ENCODE measurements around the gene FSHB.
"Not testable (repeated sequence)": the region's sequence is repeated elsewhere in the genome, so short reads cannot be mapped to it uniquely, and the experiment has no call there.

FSHB gene

DNA sequence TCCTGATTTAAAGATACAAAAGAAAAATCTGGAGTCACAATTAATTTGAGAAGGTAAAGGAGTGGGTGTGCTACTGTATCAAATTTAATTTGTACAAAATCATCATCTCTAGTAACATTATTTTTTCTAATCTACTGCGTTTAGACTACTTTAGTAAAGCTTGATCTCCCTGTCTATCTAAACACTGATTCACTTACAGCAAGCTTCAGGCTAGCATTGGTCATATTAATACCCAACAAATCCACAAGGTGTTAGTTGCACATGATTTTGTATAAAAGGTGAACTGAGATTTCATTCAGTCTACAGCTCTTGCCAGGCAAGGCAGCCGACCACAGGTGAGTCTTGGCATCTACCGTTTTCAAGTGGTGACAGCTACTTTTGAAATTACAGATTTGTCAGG lies at the start of gene FSHB:
Gene FSHB, plus strand, starts transcription at position 301 of the 400 bp plus-strand sequence. CDS start 889 bp downstream, outside the sequence.
- DNase-seq: no peak

DNA sequence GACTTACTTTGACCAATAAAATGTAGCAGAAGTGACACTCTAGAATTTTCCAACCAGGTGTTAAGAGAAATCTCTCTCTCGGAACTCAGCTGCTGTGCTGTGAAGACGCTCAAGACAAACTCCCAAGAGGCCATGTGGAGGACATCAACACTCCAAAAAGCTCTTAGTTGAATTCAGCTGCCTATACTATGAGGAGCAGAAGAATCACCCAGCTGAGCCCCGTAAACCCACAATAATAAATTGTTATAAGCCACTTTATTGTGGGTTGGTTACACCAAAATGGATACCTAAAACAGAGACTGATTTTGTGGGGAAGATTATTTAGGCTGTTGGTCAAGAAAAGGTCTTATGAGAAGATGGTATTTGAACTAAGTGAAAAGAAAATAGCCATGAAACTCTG lies 44.1 kb upstream of the FSHB start:
- no peak for DNase-seq

- no peak for DNase-seq
These were observed 38.2 kb upstream of the FSHB start for GRCh38 chr11:30192620-30193019.

- no peak for DNase-seq
These were observed 34.2 kb upstream of the FSHB start for GRCh38 chr11:30196400-30197206.

- DNase-seq: no peak
These were observed 32.9 kb upstream of the FSHB start for GRCh38 chr11:30197869-30198268.

DNA sequence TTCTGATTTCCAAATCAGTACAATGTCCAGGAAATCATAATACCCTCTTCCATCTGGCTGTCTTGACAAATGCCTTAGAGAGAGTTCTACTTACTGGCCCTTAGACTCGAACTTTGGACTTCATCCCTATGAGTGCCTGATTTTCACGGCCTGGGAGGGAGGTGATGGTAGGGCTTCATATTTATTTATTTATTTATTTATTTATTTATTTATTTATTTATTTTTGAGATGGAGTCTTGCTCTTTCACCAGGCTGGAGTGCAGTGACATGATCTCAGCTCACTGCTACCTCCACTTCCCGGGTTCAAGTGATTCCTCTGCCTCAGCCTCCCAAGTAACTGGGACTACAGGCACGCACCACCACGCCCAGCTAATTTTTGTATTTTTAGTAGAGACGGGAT lies 27.8 kb upstream of the FSHB start:
- not testable (repeated sequence) for DNase-seq

- no peak for DNase-seq
These were observed 27.0 kb upstream of the FSHB start for GRCh38 chr11:30203850-30204249.

- no peak for DNase-seq
These were observed 24.4 kb upstream of the FSHB start for GRCh38 chr11:30206249-30206996.

DNA sequence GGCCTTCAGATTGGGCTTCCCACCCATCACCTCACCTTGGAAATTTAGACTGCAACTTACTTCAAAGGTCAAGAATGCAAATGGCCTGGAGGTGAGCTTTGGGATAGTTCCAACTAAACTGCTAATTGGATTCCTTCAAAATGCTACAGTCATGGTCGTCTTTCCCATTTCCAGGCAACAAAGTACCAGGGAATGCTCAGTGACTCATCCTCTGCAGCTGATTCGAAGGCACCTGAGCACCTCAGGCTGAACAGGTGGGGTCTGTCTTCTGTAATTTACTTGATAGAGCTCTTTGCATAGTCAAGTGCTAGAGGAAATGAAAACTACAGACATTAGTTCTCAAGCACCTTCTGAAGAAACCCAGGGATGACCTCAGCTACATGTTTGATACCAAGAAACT lies 20.5 kb upstream of the FSHB start:
- no peak for DNase-seq

DNA sequence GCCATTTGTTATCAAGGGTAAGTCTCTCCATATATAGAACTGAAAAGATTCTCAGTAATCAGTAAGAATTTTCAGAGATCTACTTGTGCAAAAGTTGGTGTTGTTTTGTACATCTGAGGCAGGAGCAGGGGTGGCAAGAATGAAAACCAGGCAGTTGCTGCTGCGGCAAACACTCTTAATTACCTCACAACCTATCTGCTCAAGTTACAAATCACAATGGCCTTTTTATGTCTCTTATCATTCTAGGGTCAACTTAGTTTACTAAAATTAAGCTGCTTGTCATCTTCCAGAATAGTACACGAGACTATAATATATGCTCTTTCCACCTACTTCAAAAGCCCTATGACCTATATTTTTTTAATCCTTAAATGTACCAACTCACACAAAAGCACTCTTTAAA lies 14.3 kb upstream of the FSHB start:
- no peak for DNase-seq

GRCh38 chr11:30218278-30218677 lies 12.5 kb upstream of the FSHB start:
- no peak for DNase-seq

- no peak for DNase-seq
These were observed 5.2 kb upstream of the FSHB start for GRCh38 chr11:30225642-30226041.

GRCh38 chr11:30228323-30228884 lies 2.4 kb upstream of the FSHB start:
- no peak for DNase-seq

GRCh38 chr11:30239025-30239424 lies 8.2 kb downstream of the FSHB start:
- DNase-seq: no peak

- no peak for DNase-seq
These were observed 13.5 kb downstream of the FSHB start for GRCh38 chr11:30244265-30244664.

DNA sequence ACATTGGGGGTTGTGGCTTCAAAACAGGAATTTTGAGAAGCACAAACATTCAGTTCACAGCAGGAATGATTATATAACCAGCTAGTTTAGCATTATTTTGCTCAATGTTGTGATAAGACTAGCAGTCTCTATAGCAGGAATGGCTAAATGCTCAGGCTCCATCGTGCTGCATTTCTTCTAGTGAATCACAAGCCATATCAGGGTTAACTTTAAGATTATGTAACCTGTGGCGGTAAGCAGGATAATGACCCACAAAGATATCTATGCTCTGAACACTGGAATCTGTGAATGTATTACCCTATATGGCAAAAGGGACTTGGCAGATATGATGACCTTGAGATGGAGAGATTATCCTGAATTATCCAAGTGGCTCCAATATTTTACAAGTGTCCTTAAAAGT lies 14.8 kb downstream of the FSHB start:
- DNase-seq: no peak

GRCh38 chr11:30254307-30255298 lies 23.8 kb downstream of the FSHB start:
- DNase-seq: no peak

DNA sequence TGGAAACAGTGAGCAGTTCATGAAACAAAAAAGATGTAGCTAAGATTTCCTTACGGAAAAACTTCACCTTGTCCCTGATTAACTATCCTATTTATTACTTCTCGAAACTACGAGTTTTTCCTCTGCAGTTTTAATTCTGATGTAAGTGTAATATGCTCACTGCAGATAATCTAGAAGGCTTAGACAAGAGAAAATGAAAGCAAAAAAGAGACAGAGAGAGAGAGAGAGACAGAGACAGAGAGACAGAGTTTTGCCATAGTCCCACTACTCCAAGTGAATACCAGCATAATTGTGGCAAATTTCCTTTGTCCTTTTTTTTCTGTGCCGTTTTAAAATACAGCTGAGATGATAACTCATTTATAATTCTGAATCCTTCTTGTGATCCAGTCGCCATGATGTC lies 24.8 kb downstream of the FSHB start:
- no peak for DNase-seq

DNA sequence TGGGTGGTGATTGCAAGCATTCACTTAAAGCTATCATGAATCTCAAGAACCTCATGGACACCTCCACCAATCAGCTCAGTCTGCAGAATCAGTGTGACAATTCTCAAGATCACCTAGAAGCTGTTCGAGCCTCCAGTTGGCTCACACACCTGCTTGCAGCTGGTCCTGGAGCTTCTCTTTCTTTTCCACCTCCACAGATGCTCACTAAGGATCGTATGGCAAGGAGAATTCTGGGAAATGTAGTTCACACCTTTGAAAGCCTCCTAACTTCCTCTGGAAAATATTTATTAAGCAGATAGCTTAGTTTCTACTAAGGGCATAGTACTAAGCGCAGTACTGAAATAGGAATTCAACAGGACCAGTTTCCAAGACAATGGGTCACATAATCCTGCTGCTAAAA lies 26.2 kb downstream of the FSHB start:
- no peak for DNase-seq

DNA sequence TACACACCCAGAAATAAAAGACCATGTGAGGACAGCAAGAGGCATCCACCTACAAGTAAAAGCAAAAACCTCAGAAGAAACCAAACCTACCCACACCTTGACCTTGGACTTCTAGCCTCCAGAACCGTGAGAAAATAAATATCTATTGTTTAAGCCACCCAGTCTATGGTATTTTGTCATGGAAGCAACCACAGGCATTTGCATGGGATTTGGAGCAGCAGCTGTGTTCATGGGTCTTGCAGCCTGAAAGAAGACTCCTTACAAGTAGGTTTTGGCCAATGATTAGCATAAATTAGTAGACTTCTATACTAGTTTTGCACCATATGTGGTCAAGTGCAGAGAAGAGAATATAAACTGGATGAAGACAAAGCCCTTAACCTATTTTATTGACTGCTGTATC lies 27.9 kb downstream of the FSHB start:
- no peak for DNase-seq

- no peak for DNase-seq
These were observed 30.0 kb downstream of the FSHB start for GRCh38 chr11:30260813-30261212.

GRCh38 chr11:30261821-30262220 lies 31.0 kb downstream of the FSHB start:
- no peak for DNase-seq

- not testable (repeated sequence) for DNase-seq
These were observed 37.8 kb downstream of the FSHB start for GRCh38 chr11:30268638-30269037.
